Activated CD4-positive, CD25-positive, alpha-beta regulatory T cell treated with anti-CD3 and anti-CD28 coated beads, Interleukin-2, amount 50 U/mL, for 24 hours (primary cell): ENCODE results near the gene B3GALT5.
"Not testable (repeated sequence)": the region's sequence is repeated elsewhere in the genome, so short reads cannot be mapped to it uniquely, and the experiment has no call there.

ENCODE experiments used
- ATAC-seq, 2 donors: fragments of 150-1000 bp; cut with Tn5 transposase; one replicate each; pipeline ENCODE4 v1.10.0; 2021; ENCODE audit warnings: mild to moderate bottlenecking in 1 of 2, moderate library complexity in 1 of 2

The B3GALT5 gene

GRCh38 chr21:39668369-39668768, 55.6 kb downstream of the B3GALT5 start:
- ATAC-seq, result no peak

DNA sequence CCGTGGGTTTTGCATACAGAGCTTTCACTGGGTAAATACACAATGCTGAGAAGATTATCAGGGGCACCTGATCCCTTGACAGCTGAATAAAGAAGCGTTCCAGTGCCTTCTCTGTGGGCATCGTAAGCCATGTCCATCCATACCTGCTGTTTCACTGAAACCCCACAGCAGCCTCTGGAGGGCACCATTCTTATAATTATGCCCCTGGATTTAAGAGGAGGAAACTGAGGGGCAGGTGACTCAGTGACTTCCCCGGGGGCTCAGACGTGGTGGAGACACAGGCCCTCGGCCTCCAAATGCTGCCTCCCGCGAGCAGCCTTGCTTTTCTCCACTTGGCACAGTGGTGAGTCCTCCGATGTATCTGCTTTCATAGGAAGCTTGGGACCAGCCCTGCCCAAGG, 56.7 kb downstream of the B3GALT5 start:
- no peak for ATAC-seq

DNA sequence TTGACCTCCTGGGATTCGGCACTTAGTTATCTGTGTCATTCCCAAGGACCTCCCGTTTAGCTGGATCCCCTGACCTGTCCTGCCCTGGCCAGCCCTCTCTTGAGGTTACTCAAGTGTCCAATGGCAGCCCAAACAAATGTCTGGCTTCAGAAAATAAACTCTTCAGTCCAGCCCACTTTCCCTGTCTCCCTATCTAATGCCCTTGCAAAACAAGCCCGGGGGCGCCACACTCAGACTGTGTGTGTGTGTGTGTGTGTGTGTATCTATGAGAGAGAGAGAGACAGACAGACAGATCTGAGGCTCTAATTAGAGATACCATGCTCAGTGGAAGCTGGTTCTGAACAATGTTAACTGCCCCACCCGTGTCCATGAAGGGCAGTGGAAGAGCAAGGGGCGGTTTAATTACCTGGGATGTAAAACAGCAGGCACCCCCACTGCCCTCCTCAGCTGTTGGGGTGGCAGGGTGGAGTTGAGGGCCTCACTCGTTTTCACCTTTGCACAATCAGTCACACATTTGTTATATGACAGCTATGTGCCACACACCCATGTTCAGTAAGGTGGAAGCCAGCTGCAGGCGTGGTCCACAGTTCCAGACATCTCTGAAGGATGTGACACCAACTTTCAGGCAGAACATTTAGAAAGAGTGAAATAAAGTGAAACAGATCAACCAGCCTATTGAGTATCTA, 57.4 kb downstream of the B3GALT5 start:
- ATAC-seq, result no peak

DNA sequence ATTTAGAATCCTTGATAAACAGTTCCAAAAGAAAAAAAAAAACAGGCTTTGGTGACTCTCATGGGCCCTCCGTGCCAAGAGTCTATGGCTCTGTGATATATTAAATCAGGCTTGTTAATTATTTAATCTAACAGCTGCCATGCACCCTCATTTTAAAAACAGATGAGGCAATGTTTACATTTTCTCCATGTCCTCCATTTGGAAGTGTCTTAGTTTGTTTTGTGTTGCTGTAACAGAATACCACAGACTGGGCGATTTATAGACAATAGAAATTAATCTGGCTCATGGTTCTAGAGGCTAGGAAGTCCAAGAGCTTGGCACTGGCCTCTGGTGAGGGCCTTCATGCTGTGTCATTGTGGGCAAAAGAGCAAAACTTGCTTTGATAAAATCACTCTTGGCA, 58.0 kb downstream of the B3GALT5 start:
- no peak for ATAC-seq

DNA sequence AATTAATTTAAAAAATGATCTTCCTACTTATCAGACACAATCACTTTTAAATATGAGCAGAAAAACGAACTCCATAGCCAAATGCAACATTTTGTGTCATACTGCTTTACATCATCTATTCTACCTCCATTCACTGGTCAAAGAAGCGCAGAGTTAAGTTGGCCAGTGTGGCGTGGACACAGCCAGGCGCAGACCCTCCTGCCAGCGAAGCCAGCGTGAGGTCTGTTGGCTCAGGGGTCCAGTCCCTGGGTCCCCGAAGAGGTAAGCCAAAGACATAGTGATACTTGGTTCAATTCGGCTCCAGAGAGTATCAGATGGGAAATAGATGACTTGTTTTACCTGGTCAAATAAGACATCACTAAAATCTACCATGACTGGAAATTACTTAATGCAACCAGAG, 59.2 kb downstream of the B3GALT5 start:
- ATAC-seq, result no peak

GRCh38 chr21:39673163-39673562, 60.4 kb downstream of the B3GALT5 start:
- ATAC-seq, result no peak

DNA sequence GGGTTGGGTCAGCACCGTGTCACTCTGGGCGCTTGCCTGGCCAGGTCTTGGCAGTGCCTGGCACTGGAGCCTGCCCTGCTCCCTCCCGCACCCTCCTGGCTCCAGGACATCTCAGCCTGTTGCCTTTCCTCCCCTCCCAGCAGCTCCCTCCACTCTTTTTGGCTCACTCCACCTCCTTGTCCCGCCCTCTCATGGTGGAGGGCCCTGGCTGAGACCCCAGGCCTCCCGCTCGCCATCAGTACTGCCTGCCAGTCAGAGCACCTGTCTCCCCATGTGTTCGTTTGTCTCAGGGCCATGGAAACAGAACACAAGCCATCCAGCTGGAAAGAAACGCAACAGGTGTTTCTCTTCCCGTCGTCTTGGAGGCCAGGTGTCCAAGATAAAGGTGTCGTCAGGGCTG, 61.0 kb downstream of the B3GALT5 start:
- ATAC-seq, result no peak

GRCh38 chr21:39674801-39675200, 62.1 kb downstream of the B3GALT5 start:
- ATAC-seq, result no peak

DNA sequence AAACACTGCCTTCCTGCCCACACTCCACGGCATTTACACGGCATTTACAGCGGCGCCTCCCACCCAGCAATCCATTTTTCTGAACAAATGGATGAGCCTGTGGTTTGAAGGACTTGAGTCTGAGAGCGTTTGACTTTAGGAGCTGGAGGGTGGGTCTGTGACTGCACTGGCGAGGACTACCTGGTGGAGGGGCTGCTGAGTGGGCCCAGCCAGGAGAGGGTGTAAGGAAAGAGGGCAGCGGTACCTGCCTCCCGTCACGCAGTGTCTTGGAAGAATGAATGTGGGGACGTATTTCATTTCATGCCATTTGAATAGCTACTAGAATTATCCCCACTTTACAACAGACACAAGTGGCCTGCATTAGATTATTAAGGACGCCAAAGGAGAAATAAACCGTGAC, 62.9 kb downstream of the B3GALT5 start:
- no peak for ATAC-seq

DNA sequence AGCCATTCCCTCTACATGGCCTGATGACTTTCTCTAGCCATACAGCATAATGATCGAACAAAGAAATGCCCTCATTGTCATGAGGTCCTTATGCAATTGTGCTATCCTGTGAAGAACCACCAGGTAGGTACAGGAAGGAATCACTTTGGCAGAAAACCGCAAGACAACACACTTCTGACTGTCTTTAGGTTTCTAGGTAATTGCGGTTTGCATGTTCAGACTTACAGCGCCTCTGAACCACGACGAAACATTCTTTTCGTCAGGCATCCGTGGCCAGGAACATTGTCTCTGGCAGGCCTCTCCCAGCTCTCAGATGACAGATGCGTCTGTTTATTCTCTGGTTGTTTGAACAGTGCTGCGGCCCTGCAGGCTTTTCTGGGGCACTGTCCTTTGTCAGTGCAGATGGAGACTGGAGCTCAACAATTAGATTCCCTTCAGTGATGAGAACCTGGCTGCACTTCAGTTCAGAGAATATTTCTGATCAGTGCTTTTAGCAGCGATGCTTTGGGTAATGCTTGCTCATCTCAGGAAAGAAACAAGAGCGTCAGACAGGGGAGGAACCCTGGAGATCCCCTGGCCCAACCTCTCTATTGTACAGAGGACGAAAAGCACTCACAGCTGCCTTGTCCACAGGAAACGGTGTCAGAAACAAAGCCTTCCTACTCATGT, 63.4 kb downstream of the B3GALT5 start:
- peak in 1 of 2 donors; percentile 43 for ATAC-seq

DNA sequence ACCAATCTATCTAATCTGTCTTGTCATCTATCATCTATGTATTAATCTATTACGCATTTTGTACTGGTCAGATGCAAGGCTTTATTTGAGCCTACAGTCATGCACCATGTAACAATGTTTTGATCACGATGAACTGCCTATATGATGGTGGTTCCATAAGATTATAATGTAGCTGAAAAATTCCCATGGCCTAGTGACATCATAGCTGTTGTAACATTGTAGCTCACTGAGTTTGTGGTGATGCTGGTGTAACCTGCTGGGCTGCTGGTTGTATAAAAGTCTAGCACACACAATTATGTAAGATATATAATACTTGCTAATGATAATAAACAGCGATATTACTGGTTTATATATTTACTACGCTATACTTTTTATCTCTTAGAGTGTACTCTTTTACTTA, 67.5 kb downstream of the B3GALT5 start:
- ATAC-seq, result no peak

DNA sequence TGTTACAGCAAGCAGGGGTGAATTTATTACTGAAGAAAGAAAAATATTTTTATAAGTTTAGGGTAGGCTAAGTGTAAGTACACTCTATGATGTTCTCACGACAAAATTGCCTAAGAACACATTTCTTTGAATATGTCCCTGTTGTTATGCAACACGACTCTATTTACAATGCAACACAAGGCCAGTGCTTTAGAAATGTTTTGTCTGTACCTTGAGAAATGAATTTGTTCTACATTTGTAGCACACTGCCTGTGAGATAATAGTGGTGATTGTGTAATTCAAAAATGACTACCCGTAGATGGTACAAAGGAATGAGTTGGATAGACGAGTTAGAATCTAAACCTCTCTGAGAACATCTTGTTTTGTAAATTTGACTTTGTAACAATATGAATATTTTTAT, 68.5 kb downstream of the B3GALT5 start:
- ATAC-seq, result no peak

DNA sequence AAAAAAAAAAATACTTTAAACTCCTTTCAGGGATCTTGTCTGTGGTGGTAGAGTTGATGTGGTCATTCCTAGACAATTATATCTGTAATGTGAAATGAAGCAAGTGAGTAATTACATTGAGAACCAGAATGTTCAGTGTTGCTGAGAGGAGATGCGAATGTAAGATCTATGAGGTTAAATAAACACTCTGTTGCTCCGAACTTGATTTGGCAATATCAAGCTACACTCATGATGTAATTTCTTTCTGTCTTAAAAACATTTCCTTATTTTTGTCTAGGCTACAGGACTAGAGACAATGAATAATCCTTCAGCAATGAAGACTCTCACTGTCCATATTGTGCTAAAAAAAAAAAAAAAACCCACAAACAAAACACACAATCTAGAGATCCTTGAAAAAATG, 69.1 kb downstream of the B3GALT5 start:
- no peak for ATAC-seq

GRCh38 chr21:39685236-39685635, 72.5 kb downstream of the B3GALT5 start:
- ATAC-seq, result no peak

GRCh38 chr21:39685991-39686390, 73.3 kb downstream of the B3GALT5 start:
- no peak for ATAC-seq

GRCh38 chr21:39686646-39687468, 74.1 kb downstream of the B3GALT5 start:
- no peak for ATAC-seq

- ATAC-seq, result no peak
Observed at GRCh38 chr21:39688010-39688409, 75.3 kb downstream of the B3GALT5 start.

GRCh38 chr21:39689860-39690259, 77.1 kb downstream of the B3GALT5 start:
- not testable (repeated sequence) for ATAC-seq

DNA sequence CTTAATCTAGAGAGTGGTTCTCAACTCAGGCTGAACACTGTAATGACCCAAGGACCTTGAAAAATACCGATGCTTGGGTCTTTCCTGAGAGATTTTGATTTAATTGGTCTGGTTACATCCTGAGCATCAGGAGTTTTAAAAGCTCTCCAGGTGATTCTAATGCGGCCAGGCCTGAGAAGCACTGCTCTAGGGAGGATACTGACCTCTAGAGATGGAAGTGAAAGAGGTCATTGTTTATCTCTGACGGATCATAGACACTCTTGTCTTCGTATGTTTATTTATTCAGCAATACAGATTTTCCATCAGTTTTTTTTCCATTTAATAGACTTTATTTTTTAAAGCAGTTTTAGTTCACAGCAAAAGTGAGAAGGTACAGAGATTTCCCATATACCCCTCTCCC, 77.7 kb downstream of the B3GALT5 start:
- no peak for ATAC-seq

DNA sequence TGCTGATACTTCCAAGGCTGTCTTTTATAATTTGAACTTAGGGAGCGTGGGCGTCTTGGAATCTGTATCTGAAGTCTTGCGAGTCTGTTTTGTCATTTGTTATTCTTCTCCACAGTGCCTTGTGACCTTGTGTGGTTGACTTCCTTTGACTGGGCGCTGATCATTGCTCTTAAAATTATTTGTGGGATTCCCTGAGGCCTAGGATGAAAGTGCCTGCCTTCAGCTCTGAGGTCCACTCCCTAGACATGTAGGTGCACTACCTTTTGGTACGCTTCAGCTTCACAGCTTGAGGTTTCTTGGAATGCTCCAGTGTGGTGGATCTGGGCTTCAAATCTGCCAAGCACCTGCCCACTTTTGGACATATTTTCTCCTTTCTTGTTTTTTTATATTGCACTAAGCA, 82.0 kb downstream of the B3GALT5 start:
- ATAC-seq, result no peak

DNA sequence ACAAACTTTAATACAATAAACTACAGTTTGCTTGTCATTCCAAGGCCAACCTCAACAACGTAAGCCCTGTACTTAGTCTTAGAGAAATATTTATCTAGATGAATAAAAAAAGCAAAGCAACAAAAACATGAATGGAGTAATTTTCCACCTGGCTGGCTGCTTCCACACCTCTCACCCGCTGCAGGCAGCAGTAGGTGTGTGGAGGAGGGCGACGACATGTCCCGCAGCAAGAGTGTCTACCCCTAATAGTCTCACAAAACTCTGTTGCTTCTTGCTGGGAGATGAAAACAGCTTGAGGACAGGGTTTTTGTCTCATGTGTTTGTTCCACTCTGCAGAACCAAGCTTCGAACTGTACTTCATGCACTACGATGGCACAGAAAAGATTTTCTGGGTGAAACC, 83.5 kb downstream of the B3GALT5 start:
- ATAC-seq, result no peak

GRCh38 chr21:39696618-39697017, 83.9 kb downstream of the B3GALT5 start:
- no peak for ATAC-seq

- no peak for ATAC-seq
Observed at GRCh38 chr21:39700318-39700717, 87.6 kb downstream of the B3GALT5 start.

GRCh38 chr21:39703578-39703977, 90.8 kb downstream of the B3GALT5 start:
- ATAC-seq, result no peak
